Measurements from ENCODE around the gene MPDU1. TPM values are rescaled to one million over a fixed set of nuclear protein-coding genes. Genes with fewer than 3 reads are reported as not detected.

MPDU1 gene
- total and polyA plus RNA-seq, 2 of the 13 experiments (the other 11 are each of a cell fraction or from before 2014, with no cell fraction given), result 112 to 167 TPM

- TF ChIP-seq, protein P1, sequence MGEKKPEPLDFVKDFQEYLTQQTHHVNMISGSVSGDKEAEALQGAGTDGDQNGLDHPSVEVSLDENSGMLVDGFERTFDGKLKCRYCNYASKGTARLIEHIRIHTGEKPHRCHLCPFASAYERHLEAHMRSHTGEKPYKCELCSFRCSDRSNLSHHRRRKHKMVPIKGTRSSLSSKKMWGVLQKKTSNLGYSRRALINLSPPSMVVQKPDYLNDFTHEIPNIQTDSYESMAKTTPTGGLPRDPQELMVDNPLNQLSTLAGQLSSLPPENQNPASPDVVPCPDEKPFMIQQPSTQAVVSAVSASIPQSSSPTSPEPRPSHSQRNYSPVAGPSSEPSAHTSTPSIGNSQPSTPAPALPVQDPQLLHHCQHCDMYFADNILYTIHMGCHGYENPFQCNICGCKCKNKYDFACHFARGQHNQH (CRISPR knock-in tag; IDR thresholded peaks at IDR 0.05), result 0 out of 2 replicates have a peak, but pooled peaks have one; percentile 51
- TF ChIP-seq ZNF407 (CRISPR knock-in tag; IDR thresholded peaks at IDR 0.05; ENCODE audit: not compliant biosample characterization) (no peak), SAP130 (CRISPR knock-in tag; IDR thresholded peaks at IDR 0.05; ENCODE audit: low read depth) (peak; percentile 71), ZFP82 (CRISPR knock-in tag; IDR thresholded peaks at IDR 0.05; ENCODE audit: borderline replicate concordance) (peak; percentile 78; the same call in 1 of the 2 replicates), SIN3A (IDR thresholded peaks at IDR 0.05; ENCODE audit: borderline replicate concordance, low read depth, low read length) (peak; percentile 32; the same call in 1 of the 2 replicates), MTA3 (CRISPR knock-in tag; IDR thresholded peaks at IDR 0.05) (no peak), NFYC (CRISPR knock-in tag; IDR thresholded peaks at IDR 0.05) (peak; percentile 88), ZBTB21 (CRISPR knock-in tag; IDR thresholded peaks at IDR 0.05) (no peak)
- TF ChIP-seq, protein P2, sequence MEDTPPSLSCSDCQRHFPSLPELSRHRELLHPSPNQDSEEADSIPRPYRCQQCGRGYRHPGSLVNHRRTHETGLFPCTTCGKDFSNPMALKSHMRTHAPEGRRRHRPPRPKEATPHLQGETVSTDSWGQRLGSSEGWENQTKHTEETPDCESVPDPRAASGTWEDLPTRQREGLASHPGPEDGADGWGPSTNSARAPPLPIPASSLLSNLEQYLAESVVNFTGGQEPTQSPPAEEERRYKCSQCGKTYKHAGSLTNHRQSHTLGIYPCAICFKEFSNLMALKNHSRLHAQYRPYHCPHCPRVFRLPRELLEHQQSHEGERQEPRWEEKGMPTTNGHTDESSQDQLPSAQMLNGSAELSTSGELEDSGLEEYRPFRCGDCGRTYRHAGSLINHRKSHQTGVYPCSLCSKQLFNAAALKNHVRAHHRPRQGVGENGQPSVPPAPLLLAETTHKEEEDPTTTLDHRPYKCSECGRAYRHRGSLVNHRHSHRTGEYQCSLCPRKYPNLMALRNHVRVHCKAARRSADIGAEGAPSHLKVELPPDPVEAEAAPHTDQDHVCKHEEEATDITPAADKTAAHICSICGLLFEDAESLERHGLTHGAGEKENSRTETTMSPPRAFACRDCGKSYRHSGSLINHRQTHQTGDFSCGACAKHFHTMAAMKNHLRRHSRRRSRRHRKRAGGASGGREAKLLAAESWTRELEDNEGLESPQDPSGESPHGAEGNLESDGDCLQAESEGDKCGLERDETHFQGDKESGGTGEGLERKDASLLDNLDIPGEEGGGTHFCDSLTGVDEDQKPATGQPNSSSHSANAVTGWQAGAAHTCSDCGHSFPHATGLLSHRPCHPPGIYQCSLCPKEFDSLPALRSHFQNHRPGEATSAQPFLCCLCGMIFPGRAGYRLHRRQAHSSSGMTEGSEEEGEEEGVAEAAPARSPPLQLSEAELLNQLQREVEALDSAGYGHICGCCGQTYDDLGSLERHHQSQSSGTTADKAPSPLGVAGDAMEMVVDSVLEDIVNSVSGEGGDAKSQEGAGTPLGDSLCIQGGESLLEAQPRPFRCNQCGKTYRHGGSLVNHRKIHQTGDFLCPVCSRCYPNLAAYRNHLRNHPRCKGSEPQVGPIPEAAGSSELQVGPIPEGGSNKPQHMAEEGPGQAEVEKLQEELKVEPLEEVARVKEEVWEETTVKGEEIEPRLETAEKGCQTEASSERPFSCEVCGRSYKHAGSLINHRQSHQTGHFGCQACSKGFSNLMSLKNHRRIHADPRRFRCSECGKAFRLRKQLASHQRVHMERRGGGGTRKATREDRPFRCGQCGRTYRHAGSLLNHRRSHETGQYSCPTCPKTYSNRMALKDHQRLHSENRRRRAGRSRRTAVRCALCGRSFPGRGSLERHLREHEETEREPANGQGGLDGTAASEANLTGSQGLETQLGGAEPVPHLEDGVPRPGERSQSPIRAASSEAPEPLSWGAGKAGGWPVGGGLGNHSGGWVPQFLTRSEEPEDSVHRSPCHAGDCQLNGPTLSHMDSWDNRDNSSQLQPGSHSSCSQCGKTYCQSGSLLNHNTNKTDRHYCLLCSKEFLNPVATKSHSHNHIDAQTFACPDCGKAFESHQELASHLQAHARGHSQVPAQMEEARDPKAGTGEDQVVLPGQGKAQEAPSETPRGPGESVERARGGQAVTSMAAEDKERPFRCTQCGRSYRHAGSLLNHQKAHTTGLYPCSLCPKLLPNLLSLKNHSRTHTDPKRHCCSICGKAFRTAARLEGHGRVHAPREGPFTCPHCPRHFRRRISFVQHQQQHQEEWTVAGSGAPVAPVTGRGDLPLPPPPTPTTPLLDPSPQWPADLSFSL (CRISPR knock-in tag; IDR thresholded peaks at IDR 0.05), result no peak
- TF ChIP-seq, protein P3, sequence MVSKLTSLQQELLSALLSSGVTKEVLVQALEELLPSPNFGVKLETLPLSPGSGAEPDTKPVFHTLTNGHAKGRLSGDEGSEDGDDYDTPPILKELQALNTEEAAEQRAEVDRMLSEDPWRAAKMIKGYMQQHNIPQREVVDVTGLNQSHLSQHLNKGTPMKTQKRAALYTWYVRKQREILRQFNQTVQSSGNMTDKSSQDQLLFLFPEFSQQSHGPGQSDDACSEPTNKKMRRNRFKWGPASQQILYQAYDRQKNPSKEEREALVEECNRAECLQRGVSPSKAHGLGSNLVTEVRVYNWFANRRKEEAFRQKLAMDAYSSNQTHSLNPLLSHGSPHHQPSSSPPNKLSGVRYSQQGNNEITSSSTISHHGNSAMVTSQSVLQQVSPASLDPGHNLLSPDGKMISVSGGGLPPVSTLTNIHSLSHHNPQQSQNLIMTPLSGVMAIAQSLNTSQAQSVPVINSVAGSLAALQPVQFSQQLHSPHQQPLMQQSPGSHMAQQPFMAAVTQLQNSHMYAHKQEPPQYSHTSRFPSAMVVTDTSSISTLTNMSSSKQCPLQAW (CRISPR knock-in tag; IDR thresholded peaks at IDR 0.05), result peak; percentile 40; the same call in 1 of the 2 replicates
Observed at GRCh38 chr17:7614425-7615264, 31.0 kb downstream of the MPDU1 start, which contains the start of gene FXR2 (continued).

Measured in HepG2 (cell line).